WTC11 (cell line): ENCODE measurements around the gene HHAT.

ENCODE experiments used
- ATF2 ChIP-seq: sonication (generic); formaldehyde crosslinking; IDR thresholded peaks from 2 replicates; pipeline ENCODE4 v1.8.1; 2022; ENCODE audit warnings: low read depth, missing genetic modification reagents, borderline replicate concordance
- CTCF ChIP-seq: fragments of 200-600 bp; IDR thresholded peaks from 2 replicates; pipeline ENCODE4 v1.8.0; 2022; ENCODE audit warnings: antibody characterized with exemption
- E2F1 ChIP-seq: sonication (generic); formaldehyde crosslinking; IDR thresholded peaks from 2 replicates; pipeline ENCODE4 v1.8.0; 2022; ENCODE audit warnings: mild to moderate bottlenecking, missing genetic modification reagents
- FOXK1 ChIP-seq: sonication (generic); formaldehyde crosslinking; IDR thresholded peaks from 2 replicates; pipeline ENCODE4 v1.8.0; 2022; ENCODE audit warnings: mild to moderate bottlenecking, moderate library complexity, missing genetic modification reagents
- FOXP1 ChIP-seq: sonication (generic); formaldehyde crosslinking; IDR thresholded peaks from 2 replicates; pipeline ENCODE4 v1.8.0; 2022; ENCODE audit warnings: missing genetic modification reagents, mild to moderate bottlenecking, moderate library complexity, borderline replicate concordance
- MAX ChIP-seq: sonication (generic); formaldehyde crosslinking; IDR thresholded peaks from 2 replicates; pipeline ENCODE4 v1.8.0; 2022; ENCODE audit warnings: mild to moderate bottlenecking, missing genetic modification reagents
- NFATC4 ChIP-seq: fragments of 250-450 bp; sonication (Bioruptor Pico); IDR thresholded peaks from 2 replicates; pipeline ENCODE4 v1.9.0; 2021; ENCODE audit warnings: mild to moderate bottlenecking
- NR3C1 ChIP-seq: sonication (generic); formaldehyde crosslinking; conservative IDR thresholded peaks from 2 replicates; pipeline ENCODE4 v1.8.1; 2023; ENCODE audit warnings: low read depth, mild to moderate bottlenecking, missing genetic modification reagents
- PRRX2 ChIP-seq: fragments of 250-450 bp; sonication (Bioruptor Pico); IDR thresholded peaks from 2 replicates; pipeline ENCODE4 v1.8.0; 2021; ENCODE audit warnings: mild to moderate bottlenecking
- RELA ChIP-seq: sonication (generic); formaldehyde crosslinking; IDR thresholded peaks from 2 replicates; pipeline ENCODE4 v1.8.1; 2022; ENCODE audit warnings: missing genetic modification reagents, mild to moderate bottlenecking, borderline replicate concordance
- TP53 ChIP-seq: sonication (generic); formaldehyde crosslinking; IDR thresholded peaks from 2 replicates; pipeline ENCODE4 v1.8.1; 2023; ENCODE audit warnings: mild to moderate bottlenecking, missing genetic modification reagents
- USF2 ChIP-seq: sonication (generic); formaldehyde crosslinking; IDR thresholded peaks from 2 replicates; pipeline ENCODE4 v1.8.1; 2023; ENCODE audit warnings: mild to moderate bottlenecking, missing genetic modification reagents, moderate library complexity
- ZNF423 ChIP-seq: fragments of 250-450 bp; sonication (Bioruptor Pico); IDR thresholded peaks from 2 replicates; pipeline ENCODE4 v2.1.2; 2022; ENCODE audit warnings: mild to moderate bottlenecking, moderate library complexity
- ZNF512 ChIP-seq: sonication (generic); formaldehyde crosslinking; IDR thresholded peaks from 2 replicates; pipeline ENCODE4 v1.8.1; 2022; ENCODE audit warnings: missing genetic modification reagents, borderline replicate concordance

- TF ChIP-seq TP53 (no peak), E2F1 (CRISPR knock-in tag) (no peak), USF2 (CRISPR knock-in tag) (no peak), RELA (no peak), CTCF (no peak), PRRX2 (CRISPR knock-in tag) (no peak), MAX (CRISPR knock-in tag) (no peak), FOXK1 (CRISPR knock-in tag) (no peak), NFATC4 (no peak), ZNF512 (no peak), NR3C1 (CRISPR knock-in tag) (no peak), FOXP1 (CRISPR knock-in tag) (no peak), ATF2 (CRISPR knock-in tag) (no peak), ZNF423 (no peak)
Observed at GRCh38 chr1:210647406-210648333, 319.0 kb downstream of the HHAT start.
